Embryonic facial prominence (tissue), 1 donor: ENCODE data around the gene LRRC17.

Source experiments
- DNase-seq: peaks from one replicate; pipeline ENCODE4 v3.0.0-alpha.2; 2016; ENCODE audit errors: extremely low spot score

LRRC17 gene

DNA sequence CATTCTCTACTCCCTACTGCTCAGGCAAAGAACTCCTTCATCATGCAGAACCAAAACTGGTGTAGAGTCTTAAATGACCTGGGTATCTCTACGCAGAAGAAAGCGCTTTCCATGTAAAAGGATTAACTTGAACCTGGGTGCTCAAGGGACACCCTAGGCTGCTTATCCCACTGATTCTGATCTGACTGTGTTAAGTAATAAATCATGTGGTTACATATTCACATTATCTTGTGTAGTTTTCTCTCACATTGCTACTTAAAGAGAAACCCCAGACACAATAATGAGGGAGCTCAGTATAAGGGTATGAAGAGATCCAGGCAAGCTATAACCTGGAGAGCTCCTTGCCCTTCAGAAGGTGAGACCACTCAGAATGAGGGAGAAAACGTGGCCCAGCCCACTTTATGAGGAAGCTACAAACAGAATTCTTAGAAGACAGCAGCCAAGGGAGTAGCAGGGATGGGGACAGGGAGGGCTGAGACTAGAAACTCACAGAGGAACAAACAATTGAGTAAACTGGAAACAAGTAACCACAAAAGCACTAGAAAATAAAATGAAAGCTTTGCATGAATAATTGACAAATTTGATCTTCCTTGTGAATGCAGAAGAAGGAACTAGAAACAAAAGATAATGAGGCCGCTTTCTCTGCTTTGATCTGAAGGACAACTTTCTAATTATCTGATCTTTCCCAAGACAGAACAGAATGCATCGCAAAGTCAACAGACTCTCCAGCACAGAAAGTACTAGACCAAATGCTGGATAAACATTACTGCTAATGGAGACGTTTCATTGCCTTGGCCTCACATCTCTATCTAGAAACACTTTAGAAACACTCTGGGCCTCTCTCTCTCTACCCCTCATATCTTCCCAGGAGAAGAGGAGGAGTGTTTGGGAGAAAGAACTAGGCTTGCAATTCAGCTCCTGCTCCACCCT is 76.1 kb downstream of the LRRC17 start:
- no peak for DNase-seq

DNA sequence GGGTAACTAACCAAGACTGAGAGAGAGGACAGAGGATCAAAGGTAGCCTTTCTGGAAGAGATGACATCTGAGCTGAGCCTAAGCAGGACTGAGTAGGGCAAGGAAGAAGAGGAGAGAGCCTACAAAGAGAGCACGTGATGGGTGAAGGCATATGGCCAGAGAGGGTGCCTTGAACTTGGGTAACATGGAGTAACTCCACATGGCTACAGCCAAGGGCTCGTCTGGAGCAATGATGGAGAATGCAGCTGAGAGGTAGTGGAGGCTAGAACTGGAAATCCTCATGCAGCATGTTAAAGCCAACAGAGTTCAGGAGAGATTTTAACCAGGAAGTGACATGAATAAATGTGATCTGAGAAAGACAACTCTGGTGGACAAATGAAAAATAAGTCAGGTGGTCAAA is 77.8 kb downstream of the LRRC17 start:
- DNase-seq = no peak

DNA sequence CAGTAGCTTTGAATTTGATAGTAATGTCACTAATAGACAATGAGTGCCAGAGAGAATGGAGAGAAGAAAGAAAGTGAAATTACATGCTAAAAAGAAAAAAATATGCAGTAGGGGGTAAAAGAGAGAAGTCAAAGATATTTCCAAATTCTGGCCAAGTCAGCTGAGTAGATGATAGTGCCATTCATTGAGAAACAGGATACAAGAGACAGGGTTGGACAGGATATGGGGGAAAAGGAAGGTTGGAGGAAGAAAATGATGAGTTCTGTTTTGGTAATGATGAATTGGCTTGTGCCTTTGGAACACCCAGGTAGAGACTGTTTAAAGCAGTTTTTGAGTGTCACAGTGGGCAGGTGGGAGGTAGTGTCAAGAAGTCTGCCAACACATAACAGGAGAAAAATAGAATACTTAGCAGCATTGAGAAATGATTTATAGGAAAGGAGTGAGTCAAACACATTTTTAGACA is 78.3 kb downstream of the LRRC17 start:
- DNase-seq = no peak

DNA sequence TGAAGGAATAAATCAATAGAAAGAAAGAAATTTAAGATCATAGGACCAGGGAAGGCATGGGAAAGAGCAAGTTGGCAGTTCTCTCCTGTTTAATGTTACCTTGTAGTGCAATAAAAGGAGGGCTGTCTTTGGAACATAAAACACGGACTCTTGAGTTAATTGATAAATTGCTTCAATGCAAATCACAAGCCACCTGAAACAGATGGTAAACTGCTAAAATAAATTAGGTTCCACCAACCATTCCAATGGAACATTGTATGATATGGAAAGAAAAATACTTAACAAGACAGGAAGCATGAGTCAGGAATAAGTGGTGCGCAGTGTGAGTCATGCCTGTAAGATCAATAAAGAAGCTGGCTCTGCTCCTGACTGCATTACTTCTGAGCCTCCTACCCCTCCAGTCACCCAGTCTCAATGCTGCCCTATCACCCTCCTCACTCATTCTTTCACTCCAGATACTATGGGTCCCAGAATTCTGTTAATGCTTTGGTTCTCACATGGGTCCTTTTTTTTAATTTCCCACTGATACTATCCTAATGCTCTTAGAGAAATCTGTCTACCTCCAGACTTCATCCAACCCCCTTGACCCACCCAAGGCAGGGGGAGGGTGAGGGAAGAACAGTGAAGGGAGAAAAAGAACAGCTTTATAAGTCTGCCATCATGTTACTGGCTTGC is 78.9 kb downstream of the LRRC17 start:
- DNase-seq = no peak

DNA sequence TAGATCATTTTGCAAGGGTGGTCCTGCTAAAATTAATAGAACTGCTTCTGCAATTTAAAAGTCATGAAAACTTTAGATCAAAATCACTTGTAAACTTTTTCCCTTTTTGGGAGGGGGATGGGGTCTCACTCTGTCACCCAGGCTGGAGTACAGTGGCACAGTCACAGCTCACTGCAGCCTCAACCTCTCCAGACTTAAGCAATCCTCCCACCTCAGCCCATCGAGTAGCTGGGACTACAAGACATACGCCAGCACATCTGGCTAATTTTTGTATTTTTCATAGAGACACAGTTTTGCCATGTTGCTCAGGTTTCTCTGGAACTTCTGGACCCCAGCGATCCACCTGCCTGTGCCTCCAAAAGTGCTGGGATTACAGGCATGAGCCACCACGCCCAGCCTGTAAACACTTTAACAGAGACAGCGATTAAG is 79.7 kb downstream of the LRRC17 start:
- DNase-seq = no peak

DNA sequence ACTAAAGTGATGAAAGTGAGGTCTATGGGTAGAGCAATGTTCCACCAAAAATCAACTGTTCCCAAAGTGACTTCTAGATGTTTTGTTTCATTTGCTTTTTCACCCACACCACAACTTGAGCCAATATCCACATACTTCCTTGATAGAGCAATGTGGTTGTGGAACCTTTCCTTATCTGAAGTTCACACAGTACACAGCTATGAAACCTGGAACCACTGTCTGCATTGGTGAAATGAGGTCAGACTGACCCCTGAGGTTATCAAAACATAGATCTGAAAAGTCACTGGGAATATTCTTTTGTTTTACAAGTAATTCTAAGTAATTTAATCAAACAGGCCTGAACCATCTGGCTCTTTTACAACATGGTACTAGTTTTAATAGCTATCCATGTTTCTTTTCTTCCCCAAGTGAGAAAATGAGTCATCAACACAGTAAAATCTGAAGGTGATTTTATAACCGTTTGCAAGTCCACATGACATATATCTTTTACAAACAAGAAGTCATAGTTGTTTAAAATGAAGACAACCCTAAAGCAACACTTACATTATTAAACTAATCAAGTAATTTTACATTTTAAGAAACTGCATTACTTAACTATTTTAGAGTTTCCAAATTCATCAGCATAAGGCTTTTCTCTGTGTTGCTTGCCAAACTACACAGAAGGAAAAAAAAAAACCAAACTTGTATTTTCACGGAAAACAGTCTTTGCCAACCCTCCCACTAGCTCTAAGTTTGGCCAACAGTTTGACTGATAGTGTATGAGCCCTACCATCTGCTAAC is 80.3 kb downstream of the LRRC17 start:
- DNase-seq = no peak

DNA sequence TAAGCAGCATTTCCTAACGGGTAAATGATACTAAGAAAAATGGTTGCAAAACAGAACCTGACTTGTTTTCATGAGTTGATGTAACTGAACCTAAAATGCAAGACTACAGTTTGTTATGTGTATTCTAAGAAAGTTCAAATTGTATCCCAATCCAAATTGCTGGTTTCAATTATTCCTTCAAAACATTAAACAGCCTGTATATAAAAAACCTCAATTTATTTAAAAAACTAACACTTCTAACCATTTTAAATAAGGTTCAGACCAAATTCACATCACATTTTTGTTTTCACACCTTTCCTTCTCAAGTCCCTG is 80.9 kb downstream of the LRRC17 start:
- peak; percentile 8 for DNase-seq

DNA sequence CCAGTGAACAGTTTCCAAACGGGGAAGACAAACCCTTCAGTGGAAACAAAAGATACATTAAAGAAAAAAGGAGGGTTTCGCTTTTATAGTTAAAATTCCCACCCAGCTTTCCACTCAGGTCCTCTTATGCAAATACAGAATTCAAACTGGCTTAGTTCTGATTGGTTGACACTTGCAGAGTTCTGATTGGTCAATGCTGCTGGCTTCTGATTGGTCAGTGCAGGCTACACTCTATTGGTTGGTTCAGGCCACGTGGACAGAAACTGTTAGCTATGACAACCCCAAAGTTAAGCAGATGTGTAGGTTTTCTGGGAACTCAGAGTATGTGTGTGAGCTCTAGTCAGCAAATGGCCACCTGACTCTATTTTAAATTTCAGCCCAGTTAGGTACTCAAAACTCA is 81.8 kb downstream of the LRRC17 start:
- DNase-seq = no peak
